ENCODE results near the gene MYO18B. TPM values are rescaled to one million over a fixed set of nuclear protein-coding genes. Genes with fewer than 3 reads are reported as not detected.

MYO18B gene
- total RNA-seq, 1 experiment from 2014 or later = 0.05 TPM

DNA sequence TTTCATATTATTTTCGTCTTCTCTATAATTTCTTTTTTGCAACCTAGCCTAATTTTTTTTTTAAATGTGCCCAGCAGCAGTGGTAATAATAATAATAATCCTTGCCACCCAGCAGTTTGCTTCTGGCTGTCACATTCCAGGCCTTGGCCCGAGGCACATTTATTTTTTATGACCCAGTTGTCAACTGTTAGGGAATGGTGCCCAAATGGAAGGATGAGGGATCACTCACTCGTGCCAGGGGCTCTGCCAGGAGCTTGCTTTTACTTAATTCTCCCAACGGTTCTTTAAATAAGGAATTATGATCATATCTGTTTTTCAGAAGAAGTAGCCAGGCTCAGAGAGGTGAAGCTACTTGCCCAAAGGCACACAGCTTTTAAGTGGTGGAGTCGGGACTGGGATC is 49.6 kb downstream of the MYO18B start:
- H3K4me1 ChIP-seq (ENCODE audit: control insufficient read depth in 1 of 2, insufficient read depth in 2 of 2, low read length in 2 of 2) = no peaks in the 10 kb centered on the region
- no peaks in the 10 kb centered on the region for H3K79me2 ChIP-seq (ENCODE audit: insufficient read depth, low read length)
- TF ChIP-seq SP1 (IDR thresholded peaks at IDR 0.05; ENCODE audit: low read depth) (no peak), ELF1 (IDR thresholded peaks at IDR 0.05; ENCODE audit: borderline replicate concordance, low read depth) (no peak)
- TF ChIP-seq, protein P1, sequence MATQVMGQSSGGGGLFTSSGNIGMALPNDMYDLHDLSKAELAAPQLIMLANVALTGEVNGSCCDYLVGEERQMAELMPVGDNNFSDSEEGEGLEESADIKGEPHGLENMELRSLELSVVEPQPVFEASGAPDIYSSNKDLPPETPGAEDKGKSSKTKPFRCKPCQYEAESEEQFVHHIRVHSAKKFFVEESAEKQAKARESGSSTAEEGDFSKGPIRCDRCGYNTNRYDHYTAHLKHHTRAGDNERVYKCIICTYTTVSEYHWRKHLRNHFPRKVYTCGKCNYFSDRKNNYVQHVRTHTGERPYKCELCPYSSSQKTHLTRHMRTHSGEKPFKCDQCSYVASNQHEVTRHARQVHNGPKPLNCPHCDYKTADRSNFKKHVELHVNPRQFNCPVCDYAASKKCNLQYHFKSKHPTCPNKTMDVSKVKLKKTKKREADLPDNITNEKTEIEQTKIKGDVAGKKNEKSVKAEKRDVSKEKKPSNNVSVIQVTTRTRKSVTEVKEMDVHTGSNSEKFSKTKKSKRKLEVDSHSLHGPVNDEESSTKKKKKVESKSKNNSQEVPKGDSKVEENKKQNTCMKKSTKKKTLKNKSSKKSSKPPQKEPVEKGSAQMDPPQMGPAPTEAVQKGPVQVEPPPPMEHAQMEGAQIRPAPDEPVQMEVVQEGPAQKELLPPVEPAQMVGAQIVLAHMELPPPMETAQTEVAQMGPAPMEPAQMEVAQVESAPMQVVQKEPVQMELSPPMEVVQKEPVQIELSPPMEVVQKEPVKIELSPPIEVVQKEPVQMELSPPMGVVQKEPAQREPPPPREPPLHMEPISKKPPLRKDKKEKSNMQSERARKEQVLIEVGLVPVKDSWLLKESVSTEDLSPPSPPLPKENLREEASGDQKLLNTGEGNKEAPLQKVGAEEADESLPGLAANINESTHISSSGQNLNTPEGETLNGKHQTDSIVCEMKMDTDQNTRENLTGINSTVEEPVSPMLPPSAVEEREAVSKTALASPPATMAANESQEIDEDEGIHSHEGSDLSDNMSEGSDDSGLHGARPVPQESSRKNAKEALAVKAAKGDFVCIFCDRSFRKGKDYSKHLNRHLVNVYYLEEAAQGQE (IDR thresholded peaks at IDR 0.05; ENCODE audit: low read depth) = no peak
- TF ChIP-seq, protein P2, sequence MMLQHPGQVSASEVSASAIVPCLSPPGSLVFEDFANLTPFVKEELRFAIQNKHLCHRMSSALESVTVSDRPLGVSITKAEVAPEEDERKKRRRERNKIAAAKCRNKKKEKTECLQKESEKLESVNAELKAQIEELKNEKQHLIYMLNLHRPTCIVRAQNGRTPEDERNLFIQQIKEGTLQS (IDR thresholded peaks at IDR 0.05) = no peak
- ChIA-PET RAD21 (ENCODE audit: low non-redundant PET in 1 of 2, low total read pairs in 2 of 2, uncharacterized antibody in 2 of 2, unreplicated experiment in 2 of 2) (no interaction called here), POLR2A (no interaction called here), CTCF (interaction anchor here (1.0 kb wide), 1 partner anchor 18 kb away, joined by 3 read pairs; no protein-coding TSS in a partner anchor)
- H3K27ac ChIP-seq (ENCODE audit: low read depth, low read length) = no peak overlapping the region
- no peak overlapping the region for H2AFZ ChIP-seq (ENCODE audit: low read depth, low read length, poor library complexity, severe bottlenecking)
- H3K27me3 ChIP-seq (ENCODE audit: insufficient read depth, low read length) = peaks cover 6% of the 10 kb centered on the region; the same call in 1 of the 2 replicates
- DNase-seq (ENCODE audit: low read depth, low spot score) = no peak
- H3K4me2 ChIP-seq (ENCODE audit: low read length) = no peak overlapping the region
- ATAC-seq = no peak
- H3K9ac ChIP-seq (ENCODE audit: low read length) = no peak overlapping the region
- no TSS peak for BruUV-seq (replicated peaks)
- H3K4me3 ChIP-seq (replicated peaks in 1 of 2; ENCODE audit: low read depth in 1 of 2, low read length in 2 of 2) = no peak overlapping the region
- H3K36me3 ChIP-seq (ENCODE audit: control insufficient read depth in 1 of 2, insufficient read depth in 2 of 2, low read length in 2 of 2) = no peaks in the 10 kb centered on the region
- intact Hi-C loops (cut with micrococcal nuclease) = no loop called here
- H4K20me1 ChIP-seq (ENCODE audit: insufficient read depth) = no peaks in the 10 kb centered on the region
- no peaks in the 10 kb centered on the region for H3K9me2 ChIP-seq (ENCODE audit: insufficient read depth)
- H3K9me3 ChIP-seq (ENCODE audit: control insufficient read depth in 1 of 2, insufficient read depth in 1 of 2, low read depth in 1 of 2, low read length in 2 of 2) = no peaks in the 10 kb centered on the region

DNA sequence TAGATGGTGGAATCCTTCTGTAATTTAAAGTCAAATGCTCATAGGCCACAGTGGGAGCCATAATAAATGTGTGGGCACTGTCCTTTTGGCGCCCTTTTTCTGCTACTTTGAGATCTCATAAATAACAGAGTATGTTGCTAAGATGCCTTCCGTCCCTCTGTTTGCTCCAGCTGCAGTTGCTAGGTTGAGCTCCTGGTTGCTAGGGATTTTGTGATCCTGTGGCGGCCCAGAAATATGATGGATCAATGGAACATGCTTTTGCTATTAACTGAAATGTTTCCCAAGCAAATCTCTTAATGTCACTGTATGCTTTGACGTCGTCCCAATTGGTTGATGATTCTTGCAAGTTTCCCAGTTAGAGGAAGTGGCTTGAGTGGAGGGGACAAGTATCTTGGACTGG is 53.5 kb downstream of the MYO18B start:
- Histone ChIP-seq H4K20me1 (ENCODE audit: insufficient read depth) (no peaks in the 10 kb centered on the region), H2AFZ (ENCODE audit: low read depth, low read length, poor library complexity, severe bottlenecking) (no peak overlapping the region), H3K36me3 (ENCODE audit: control insufficient read depth in 1 of 2, insufficient read depth in 2 of 2, low read length in 2 of 2) (no peaks in the 10 kb centered on the region), H3K27me3 (ENCODE audit: insufficient read depth, low read length) (peaks cover 15% of the 10 kb centered on the region; the same call in 1 of the 2 replicates), H3K4me1 (ENCODE audit: control insufficient read depth in 1 of 2, insufficient read depth in 2 of 2, low read length in 2 of 2) (no peaks in the 10 kb centered on the region), H3K27ac (ENCODE audit: low read depth, low read length) (no peak overlapping the region), H3K4me2 (ENCODE audit: low read length) (no peak overlapping the region), H3K9me3 (ENCODE audit: control insufficient read depth in 1 of 2, insufficient read depth in 1 of 2, low read depth in 1 of 2, low read length in 2 of 2) (no peaks in the 10 kb centered on the region), H3K79me2 (ENCODE audit: insufficient read depth, low read length) (no peaks in the 10 kb centered on the region), H3K9me2 (ENCODE audit: insufficient read depth) (no peaks in the 10 kb centered on the region), H3K4me3 (replicated peaks in 1 of 2; ENCODE audit: low read depth in 1 of 2, low read length in 2 of 2) (no peak overlapping the region), H3K9ac (ENCODE audit: low read length) (no peak overlapping the region)
- ChIA-PET RAD21 (ENCODE audit: low non-redundant PET in 1 of 2, low total read pairs in 2 of 2, uncharacterized antibody in 2 of 2, unreplicated experiment in 2 of 2) (no interaction called here), CTCF (no interaction called here), POLR2A (no interaction called here)
- ATAC-seq (no peak), DNase-seq (ENCODE audit: low read depth, low spot score) (no peak)
- intact Hi-C loops (cut with micrococcal nuclease) = no loop called here
- BruUV-seq (replicated peaks) = no TSS peak
- TF ChIP-seq, protein P2 (IDR thresholded peaks at IDR 0.05) = no peak
- TF ChIP-seq EGR1 (IDR thresholded peaks at IDR 0.05; ENCODE audit: low read depth) (no peak), SIN3A (IDR thresholded peaks at IDR 0.05; ENCODE audit: low read depth) (no peak), FOSL1 (IDR thresholded peaks at IDR 0.05; ENCODE audit: low read depth) (no peak), ZFX (IDR thresholded peaks at IDR 0.05) (no peak), POLR2A (IDR thresholded peaks at IDR 0.05; ENCODE audit: borderline replicate concordance, extremely low read depth, insufficient read depth, insufficient read length) (no peak), JUND (IDR thresholded peaks at IDR 0.05) (no peak)
